Stimulated activated naive CD4-positive, alpha-beta T cell (primary cell): ENCODE data around the gene FOXP4.

ENCODE experiments used
- DNase-seq, 6 experiments: peaks; one replicate each; lab custom pipeline; 2025; lab: John Stamatoyannopoulos, UW

Gene FOXP4

DNA sequence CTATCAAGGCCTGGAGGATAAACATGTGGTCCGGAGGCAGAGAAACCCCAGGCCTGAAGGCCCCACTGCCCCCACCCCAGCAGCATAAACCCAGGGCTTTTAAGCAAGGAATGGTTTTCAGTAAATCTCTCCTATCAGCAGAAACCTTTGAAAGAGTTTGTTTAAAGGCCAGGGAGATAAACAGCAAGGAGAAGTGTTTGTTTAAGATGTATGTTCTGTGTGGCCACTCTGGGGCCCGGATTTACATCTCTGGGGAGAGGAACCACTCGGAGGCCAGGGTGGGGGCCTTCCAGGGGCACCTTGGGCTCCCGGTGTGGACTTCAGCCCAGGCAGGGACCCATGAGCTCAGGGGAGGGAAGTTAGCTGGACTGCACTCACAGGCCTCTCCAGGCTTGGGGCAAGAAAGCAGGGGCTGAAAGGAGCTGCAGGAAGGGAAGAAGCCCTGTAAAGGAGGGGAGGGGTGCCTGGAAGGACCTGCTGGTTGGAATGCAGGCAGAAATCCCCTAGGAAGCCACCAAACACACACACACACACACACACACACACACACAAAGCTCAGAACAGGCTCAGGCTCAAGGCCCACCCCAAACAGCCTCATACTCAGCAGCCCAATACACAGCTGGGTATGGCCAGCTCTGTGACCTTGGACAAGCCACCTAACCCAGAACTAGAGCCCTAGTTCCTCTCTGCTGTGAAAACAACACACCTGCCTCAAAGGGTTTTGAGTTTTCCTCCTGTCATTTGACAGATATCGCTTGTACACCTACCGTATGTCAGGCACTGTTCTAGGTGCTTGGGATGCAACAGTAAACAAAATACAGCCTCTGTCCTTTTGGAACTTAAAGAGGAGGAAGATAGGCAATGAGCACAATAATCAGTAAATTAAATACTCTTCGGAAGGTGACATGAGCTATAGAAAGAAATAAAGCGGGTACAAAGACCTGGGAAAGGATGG is 26.2 kb upstream of the FOXP4 start:
- DNase-seq: no peak

DNA sequence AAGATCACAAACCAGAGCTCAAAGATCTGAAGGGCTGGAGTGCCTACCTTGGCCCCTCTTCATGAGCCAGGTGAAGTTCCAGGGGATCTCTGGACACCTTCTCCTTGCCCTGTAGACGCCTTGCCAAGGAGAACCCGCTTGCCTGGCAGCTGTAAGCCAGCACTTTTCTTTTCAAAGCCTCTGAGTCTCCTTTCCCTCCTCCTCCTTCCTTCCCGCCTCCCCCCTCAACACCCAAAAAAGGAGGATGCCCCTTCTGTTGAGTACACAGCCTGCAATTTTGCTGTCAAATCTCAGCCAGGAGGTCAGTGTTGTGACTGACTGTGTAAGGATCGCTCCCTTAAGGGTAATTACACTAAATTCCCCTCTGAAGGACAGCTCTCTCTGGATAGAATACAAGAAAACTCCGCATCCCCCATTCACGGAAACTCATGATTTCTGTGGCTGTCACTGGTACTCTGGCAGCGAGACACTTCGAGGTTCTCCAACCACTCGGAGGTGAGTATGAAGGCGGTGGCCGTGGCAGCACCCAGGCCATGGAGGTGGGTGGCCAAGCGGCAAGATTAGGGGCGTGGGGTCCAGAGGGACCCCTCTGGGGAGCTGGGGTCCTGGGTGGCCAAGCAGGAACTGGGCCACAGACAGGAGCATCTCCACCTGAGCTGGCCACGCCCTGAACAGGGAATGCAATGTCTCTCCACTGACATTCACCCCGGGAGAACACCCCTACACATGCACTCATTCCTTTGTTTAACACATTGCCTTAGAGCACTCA is 23.2 kb upstream of the FOXP4 start:
- DNase-seq: no peak

DNA sequence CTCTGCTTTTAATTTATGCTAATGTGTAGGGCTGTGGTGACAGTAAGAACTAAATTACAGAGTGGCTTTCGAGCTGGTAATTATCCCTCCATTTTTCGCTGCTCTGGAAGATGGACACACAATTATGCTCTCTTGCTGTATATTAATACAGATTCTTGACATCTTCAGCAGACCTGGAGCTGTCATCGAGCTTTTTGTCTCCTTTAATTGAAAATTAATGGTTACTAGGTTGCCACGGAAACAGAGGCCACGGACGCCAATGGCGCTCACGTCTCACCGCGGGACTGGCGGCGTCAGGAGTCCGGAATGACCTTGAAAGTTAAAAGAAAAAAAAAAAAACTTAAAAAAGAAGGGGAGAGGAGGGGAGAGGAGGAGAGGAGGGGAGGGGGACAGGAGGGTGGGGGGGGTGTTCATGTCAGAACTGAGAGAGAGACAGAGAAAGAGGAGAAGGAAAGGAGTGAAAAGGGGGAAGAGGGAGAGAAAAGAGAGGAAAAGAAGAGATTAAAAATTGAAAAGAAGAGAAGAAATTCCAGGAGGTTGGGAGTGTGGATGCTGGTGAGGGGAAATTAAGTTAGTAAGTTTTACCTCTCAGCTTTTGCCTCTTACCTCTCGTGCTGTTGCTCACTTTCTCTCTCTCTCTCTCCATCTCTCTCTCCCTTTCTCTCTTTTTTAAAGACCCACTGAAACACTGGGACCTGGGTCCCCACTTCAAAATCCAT is 22.1 kb upstream of the FOXP4 start:
- no peak for DNase-seq

DNA sequence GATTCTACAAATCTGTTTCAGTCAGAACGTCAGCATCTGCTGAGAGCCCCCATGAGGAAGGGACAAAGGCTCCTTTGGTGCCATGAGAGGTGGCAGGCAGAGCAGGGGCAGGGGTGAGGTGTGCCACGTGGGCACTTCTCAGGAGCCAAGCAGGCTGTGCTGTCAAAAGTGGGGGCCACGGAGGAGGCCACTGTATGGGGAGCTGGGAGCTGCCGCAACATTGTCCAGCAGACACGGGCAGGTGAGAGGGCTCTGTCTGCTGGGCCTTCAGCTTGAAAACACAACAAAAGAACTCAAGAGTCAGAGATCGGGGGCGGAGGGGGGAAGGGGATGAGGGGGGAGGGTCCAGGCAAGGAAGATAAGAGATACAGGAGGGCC is 21.6 kb upstream of the FOXP4 start:
- no peak for DNase-seq

DNA sequence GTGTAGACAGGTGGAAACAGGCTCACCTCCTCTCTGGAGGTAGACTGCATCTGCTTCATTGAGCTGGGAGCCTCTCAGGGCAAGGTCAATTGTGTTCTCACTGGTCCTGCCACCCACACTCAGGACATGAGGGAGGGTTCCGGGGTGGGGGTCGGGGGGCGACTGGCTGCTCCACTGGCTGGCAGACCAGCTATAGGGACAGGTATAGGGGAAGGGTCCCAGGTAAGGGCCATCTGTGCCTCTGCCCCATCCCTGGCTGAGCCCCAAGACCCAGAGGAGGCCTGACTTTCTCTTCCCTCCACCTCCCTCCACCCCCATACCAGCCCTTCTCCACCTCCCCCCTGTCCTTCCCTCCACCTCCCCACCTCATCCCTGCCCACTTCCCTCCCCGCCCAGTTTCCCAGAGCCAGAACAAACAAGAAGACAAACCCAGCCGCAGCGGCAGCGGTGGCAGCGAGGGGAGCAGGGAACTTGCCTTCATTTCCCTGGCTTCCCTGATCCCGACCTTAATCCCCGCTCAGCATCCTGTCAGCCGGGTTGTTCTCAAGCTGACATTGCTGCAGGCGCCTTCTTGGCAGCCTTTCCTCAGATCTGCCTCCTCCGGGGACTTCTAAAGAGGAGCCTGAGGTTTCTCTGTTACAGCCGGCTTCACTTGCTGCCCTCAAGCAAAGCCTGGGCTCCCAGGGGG is 18.3 kb upstream of the FOXP4 start:
- no peak for DNase-seq

DNA sequence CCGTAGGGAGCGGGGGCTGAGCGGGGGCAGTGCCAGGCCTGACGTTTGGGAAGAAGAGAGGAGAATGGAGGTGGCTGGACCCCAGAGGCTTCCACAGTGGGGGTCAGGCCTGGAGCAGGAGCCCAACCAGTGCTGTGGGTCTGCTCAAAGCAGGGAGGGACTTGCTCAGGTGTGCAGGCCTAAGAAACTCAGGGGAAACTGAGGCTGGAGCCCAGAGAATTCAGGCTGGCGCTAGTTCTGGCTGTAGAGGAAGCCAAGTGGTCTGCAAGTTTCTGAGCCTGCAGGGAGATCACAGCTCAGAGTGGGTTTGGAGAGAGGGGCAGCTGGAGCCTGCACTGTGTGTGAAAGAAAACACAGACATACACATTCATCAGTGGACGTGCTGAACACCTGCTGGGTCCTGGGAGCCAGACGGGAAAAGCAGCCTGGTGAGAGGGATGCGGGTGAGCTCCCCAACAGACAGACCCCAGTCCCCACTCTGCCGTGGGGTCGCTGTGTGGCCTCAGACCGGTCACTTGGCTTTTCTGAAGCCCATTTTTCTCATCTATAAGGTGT is 17.7 kb upstream of the FOXP4 start:
- no peak for DNase-seq

DNA sequence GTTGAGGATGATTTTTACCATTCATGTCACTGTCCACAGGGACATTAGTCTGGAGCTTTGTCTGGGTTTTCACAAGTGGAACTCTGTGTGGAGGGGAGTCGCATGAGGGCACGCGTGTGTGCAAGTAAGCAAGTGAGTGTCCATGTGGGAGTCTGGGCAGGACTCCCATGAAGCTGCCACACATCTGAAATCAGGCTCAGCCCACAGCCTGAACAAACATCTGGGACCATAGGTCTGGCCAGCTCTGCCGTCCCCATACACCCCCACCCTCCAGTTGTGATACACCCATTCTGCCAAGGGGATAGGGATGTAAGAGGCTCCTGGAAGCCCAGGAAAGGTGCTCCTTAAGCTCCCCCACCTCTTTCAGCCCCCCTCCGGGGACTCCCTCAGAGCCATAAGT is 17.1 kb upstream of the FOXP4 start:
- no peak for DNase-seq

DNA sequence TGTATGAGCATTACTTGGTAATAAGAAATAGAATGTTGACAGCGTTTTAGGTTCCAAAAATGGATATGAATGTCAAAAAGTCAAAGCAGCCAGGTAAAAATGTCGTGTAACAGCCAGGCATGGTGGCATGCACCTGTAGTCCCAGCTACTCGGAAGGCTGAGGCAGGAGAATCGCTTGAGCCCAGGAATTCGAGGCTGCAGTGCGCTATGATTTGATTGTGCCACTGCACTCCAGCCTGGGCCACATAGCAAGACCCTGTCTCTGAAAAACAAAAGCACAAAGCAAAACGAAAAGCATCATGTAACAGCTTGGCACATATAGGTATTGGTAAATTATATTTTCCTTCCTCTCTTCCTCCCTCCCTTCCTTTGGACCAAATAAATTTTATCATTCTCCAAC is 16.2 kb upstream of the FOXP4 start:
- no peak for DNase-seq

DNA sequence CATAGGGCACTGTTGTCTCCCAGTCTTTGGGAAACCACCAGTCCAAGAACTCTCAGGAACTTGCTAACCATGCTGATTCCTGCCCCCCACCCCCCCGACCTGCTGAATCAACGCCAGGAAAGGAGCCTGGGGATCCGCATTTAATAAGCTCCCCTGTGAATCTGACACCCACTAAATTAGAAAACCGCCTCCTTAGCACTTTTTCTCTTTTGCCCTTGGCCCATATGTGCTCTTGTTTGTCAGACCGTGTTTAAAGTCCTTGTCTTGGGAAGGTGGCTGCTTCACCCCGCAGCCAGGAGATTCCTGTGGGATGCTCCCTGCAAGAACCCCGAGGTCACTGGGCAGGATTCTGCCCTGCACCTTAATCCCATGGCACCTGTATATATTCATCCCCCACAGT is 15.7 kb upstream of the FOXP4 start:
- DNase-seq: no peak

DNA sequence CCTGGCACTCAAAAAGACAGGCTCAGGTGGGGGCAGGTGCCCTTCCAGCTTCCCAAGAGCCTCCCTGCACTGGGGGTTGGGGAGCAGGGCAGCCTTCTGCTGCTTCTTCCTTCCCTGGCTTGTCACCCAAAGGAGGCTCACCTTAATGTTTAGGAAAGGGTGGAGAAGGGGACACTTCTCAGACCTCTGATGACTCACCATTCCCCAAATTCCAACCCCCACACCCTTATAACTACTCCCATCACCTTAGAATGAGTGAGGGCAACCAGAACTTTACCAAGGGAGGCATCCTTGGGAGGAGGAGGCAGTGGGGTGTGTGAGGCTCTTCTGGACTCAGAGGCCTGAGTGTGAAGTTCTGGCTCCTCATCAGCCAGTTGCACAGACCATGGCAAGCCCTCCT is 15.2 kb upstream of the FOXP4 start:
- no peak for DNase-seq

DNA sequence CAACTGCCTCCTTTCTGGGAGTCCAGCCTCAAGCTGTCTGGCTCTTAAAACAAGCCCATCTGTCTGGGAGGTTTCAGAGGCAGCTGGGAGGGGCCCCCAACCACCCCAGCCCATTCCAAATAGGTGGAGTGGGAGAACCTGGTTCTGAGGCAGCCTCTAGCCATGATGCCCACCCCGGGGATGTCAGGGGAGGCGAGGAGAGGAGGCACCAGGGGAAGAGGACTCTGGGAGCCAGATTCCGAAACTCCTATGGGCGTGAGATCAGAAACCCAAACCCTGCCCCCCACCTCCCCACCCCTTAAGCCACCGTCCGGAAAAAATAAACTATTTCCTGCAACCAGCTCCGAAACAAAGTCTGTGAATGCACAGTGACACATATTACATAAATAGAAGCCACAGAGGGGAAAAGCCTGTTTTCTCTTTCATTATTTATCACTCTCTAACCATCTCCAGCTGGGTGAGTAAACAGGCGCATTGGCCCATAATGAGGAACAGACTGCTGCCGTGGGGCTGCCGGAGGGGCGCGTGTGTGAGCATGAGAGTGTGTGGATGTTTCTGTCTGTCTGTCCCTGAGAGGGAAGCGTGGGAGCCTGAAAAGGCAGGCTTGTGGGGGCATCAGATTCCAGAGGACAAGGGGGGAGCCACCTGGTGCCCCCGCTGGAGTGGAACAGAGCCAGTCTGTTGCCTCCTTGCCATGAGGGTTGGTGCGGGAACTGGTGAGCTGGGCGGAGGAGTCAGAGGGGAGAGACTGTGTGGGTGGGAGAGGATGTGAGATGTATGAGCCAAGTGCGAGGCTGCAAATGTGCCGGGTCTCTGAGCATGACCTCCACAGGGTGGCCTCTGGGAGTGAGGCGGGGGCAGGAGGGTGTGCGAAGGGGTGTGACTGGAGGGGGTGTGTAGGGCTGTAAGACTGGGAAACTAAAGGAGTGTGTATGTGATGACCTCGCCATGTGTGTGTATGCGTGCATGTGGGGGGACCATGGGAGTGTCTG is 14.3 kb upstream of the FOXP4 start:
- peak in 4 of 6 experiments; percentile 15 to 63 (median 32) for DNase-seq

DNA sequence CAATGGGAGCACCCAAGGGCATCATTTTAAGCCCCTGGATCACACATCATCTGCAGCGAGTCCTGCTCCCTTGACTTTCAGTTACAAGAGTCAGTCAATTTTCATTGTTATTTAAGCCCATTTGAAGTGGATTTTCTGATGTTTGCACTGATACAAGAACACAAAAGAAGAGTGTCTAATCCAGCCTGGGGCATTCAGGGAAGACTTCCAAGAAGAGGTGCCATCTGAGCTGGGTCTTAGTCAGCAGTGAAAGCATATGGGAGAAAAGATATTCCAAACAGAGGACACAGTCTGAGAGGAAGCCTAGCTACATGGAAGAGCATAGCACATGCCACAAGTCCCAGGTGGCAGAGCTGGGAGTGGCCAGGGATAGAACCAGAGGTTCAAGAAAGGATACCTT is 10.4 kb upstream of the FOXP4 start:
- DNase-seq: no peak

DNA sequence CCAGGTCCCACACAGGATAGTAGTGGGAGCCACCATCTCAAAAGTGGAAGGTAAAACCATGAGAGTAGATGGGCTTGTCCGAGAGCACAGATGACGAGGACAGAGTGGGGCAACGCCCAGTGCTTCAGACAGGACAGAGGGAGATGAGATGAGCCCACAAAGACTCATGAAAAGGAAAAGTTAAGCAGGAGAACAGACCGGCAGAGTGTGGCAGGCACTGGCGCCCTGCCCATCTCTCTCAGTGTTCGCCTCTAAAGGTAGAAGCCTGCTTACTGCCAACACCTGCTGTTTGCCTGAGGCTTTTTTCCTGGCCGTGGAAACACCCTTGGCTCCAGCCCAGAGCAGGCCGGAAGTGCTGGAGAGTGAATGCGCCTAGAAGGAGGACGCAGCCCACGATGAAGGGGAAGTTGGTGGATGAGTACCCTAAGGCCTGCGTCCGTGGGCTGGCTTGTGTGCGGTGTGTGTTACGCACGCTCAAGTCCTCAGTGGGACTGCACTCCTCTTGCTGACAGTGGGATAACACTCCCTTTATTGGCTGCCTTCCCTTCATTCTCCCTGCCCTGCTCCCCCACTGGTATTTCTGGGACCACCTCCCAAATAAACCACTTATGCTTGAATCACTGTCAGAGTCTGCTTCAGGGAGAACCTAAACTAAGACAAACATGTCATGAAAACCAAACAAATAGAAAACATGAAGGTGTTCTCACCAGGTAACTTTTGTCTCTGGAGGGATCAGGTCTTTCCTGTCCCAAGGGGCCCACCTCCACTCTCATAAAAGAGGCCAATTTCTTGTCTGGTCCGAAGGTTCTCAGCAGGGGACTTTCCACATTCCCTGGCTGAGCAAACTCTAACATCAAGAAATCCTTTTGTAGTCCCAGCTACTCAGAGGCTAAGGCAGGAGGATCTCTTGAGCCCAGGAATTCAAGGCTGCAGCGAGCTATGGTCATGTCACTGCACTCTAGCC is 9.1 kb upstream of the FOXP4 start:
- no peak for DNase-seq

DNA sequence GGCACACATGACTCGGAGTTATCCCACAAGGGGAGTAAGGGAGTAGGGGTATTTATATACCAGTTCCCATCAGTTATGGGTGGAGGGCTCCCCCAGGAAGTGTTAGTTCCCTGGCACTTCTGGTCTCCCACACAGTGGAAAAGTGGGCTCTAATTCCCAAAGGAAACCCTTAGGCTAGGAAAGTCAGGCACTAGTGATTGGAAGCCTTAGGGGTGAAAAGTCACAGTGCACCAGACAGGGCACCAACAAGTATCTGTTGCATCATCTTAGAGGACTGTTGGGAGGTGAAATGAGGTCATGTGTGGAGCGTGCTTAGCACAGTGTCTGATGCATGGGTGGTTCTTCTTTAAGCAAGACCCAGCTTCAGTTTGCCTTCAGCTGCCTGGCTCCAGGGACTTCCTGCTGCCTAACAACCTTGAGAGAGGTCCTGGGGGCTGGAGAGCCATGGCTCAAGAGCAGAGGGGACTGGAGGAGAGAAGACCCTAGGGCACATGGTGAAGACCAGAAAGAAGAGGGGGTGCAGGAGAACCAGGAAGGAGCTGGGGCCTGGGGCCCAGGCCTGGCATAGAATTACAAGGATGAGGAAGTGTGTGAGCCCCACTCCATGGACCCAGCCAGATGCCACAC is 7.5 kb upstream of the FOXP4 start:
- DNase-seq: no peak

DNA sequence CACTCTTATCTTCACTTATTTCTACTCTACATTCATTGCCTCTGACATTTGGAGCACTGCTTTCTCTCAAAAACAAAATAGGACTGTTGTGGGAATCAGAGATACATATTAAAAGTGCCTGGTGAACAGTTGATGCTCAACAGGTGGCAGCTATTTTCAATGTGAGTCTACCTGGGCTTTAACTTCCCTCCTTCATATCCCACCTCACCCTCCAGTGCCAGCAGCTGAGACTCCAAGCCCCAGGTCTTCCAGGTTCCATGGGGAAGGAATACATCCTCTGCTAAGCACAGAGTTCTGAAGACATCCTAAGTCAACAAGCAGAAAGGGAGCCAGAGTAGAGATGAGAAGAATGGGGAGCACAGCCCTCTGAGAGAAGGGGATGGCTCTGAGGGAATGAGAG is 7.0 kb upstream of the FOXP4 start:
- DNase-seq: no peak

DNA sequence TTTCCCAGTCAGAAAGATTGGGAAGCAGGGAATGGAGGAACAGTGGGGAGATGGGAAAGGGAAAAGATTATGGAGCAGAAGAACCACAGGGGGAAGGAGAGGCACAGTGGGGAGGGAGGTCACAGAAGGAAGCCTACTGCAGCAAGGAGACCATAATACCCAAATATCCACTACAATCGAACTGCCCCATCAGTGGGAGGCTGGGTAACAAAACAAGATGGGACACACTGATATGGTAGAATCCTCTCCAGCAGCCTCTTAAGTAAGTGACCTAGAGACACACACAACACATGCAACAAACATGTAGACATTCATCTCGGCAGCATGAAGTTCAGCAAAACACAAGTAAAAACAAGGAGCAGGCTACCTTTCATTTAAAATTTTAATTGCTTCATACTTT is 4.8 kb upstream of the FOXP4 start:
- DNase-seq: no peak

DNA sequence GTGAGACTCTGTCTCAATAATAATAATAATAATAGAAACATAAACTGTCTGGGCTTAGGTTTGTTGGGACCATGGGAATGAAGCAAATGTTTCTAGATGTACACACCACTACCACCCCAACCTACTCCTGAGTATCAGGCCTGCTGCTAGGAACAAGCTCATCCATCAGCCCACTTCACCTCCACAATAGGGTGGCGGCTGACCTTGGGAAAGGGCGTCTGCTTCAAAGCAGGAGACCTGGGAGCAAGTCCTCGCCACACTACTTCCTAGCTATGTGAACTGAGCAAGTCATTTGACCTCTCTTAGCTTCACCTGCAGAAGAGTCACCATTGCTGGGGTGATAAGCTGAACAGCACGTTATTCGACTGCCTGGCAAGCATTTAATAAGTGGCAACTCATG is 3.1 kb upstream of the FOXP4 start:
- no peak for DNase-seq

DNA sequence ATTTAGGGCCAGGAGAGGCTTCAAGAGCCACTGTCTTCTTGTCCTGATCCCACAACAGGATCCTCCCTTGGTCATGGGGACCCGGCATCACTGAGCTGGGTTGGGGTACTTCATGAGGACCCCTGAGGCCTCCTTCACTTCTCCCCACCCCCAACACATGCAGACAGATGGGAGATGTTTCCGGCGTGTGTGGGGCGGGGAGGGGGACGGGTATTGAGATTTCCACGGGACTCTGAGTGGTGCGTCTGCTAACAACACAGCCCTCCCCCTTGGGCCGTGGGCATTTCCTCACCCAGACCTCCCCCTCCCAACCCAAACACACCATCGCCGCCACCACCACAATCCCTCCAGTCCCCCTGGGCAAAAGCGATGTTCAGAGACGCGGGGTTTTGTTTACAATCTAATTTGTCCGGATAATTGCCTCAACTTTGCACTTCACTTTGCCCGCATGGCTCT is 906 bp upstream of the FOXP4 start:
- DNase-seq: no peak

DNA sequence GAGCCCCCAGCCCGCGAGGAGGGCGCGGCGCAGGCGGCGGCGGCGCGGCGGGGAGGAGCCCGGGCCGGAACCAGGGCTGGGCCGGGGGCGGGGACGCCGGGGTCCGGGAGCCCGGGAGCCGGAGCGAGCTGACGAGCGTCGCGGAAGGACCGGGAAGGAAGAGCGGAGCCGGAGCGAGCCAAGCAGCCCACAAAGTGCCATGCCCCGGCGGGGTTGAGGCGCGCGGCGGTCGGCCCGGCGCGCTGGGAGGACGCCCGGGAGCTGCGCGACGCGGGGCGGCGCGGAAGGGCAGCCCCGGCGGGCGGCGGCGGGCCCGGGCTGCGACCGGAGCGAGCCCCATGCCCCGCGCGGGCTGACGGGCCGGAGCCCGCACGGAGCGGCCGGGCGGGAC is 289 bp downstream of the FOXP4 start:
- DNase-seq: peak in 3 of 6 experiments; percentile 55 to 69 (median 65)
